ENCODE data around the gene PAXX.

Gene PAXX

GRCh38 chr9:137018761-137019559 is 26.7 kb downstream of the PAXX start:
- no peak for DNase-seq (ENCODE audit: low read depth, low spot score)

- no peak for DNase-seq (ENCODE audit: low read depth, low spot score)
Observed at GRCh38 chr9:137019891-137020683, 27.9 kb downstream of the PAXX start.

- DNase-seq (ENCODE audit: low read depth, low spot score), result no peak
Observed at GRCh38 chr9:137020771-137021567, 28.7 kb downstream of the PAXX start.

- DNase-seq (ENCODE audit: low read depth, low spot score), result no peak
Observed at GRCh38 chr9:137021568-137021978, 29.4 kb downstream of the PAXX start.

- DNase-seq (ENCODE audit: low read depth, low spot score), result no peak
Observed at GRCh38 chr9:137021979-137022661, 29.9 kb downstream of the PAXX start.

GRCh38 chr9:137022662-137023008 is 30.4 kb downstream of the PAXX start:
- no peak for DNase-seq (ENCODE audit: low read depth, low spot score)

- no peak for DNase-seq (ENCODE audit: low read depth, low spot score)
Observed at GRCh38 chr9:137023157-137023556, 30.9 kb downstream of the PAXX start.

- DNase-seq (ENCODE audit: low read depth, low spot score), result no peak
Observed at GRCh38 chr9:137023583-137023991, 31.4 kb downstream of the PAXX start.

- no peak for DNase-seq (ENCODE audit: low read depth, low spot score)
Observed at GRCh38 chr9:137025517-137025966, 33.3 kb downstream of the PAXX start.

GRCh38 chr9:137026384-137026783 is 34.2 kb downstream of the PAXX start:
- no peak for DNase-seq (ENCODE audit: low read depth, low spot score)

GRCh38 chr9:137026828-137027227 is 34.6 kb downstream of the PAXX start:
- DNase-seq (ENCODE audit: low read depth, low spot score), result no peak

- no peak for DNase-seq (ENCODE audit: low read depth, low spot score)
Observed at GRCh38 chr9:137027369-137028262, 35.4 kb downstream of the PAXX start, which contains the start of gene ABCA2. ABCA2 (minus strand) TSS chr9:137028237; CDS start chr9:137028140, 97 bp downstream.

- no peak for DNase-seq (ENCODE audit: low read depth, low spot score)
Observed at GRCh38 chr9:137028263-137029057, 36.2 kb downstream of the PAXX start.

- no peak for DNase-seq (ENCODE audit: low read depth, low spot score)
Observed at GRCh38 chr9:137029058-137029936, 37.1 kb downstream of the PAXX start.

- DNase-seq (ENCODE audit: low read depth, low spot score), result no peak
Observed at GRCh38 chr9:137030006-137030405, 37.8 kb downstream of the PAXX start.

GRCh38 chr9:137030538-137031527 is 38.6 kb downstream of the PAXX start:
- no peak for DNase-seq (ENCODE audit: low read depth, low spot score)
